Progenitor cell of endocrine pancreas (in vitro differentiated cells): Measurements from ENCODE around the gene POLR2A. TPM values are rescaled to one million over a fixed set of nuclear protein-coding genes. Genes with fewer than 3 reads are reported as not detected.

Experiments used
- DNase-seq: peaks from one replicate; pipeline ENCODE4 v3.0.0; 2021; ENCODE audit warnings: low spot score; ENCODE audit not compliant: unreplicated experiment
- H3K27ac Mint-ChIP-seq: 2 replicates; pipeline ENCODE4 v1.8.0; 2021; ENCODE audit warnings: mild to moderate bottlenecking, moderate library complexity, mixed read lengths
- H3K27me3 Mint-ChIP-seq: 2 replicates; pipeline ENCODE4 v1.8.0; 2021; ENCODE audit warnings: mixed read lengths
- H3K36me3 Mint-ChIP-seq: 2 replicates; pipeline ENCODE4 v1.8.0; 2022; ENCODE audit warnings: mixed read lengths; ENCODE audit not compliant: insufficient read depth
- H3K4me1 Mint-ChIP-seq: 2 replicates; pipeline ENCODE4 v1.8.0; 2021; ENCODE audit warnings: low read depth, mixed read lengths
- H3K4me3 Mint-ChIP-seq: 2 replicates; pipeline ENCODE4 v1.8.0; 2021; ENCODE audit warnings: low read depth, mild to moderate bottlenecking, moderate library complexity, mixed read lengths
- H3K9me3 Mint-ChIP-seq: 2 replicates; pipeline ENCODE4 v1.8.0; 2021; ENCODE audit warnings: low read depth, mixed read lengths
- CTCF ChIP-seq: fragments of 200-600 bp; sonication (generic); IDR thresholded peaks from one replicate; pipeline ENCODE4 v1.5.0; 2021; ENCODE audit warnings: antibody characterized with exemption, mild to moderate bottlenecking; ENCODE audit not compliant: unreplicated experiment
- total RNA-seq: library from RNA; stranded (reverse); gene quantifications from 2 replicates; pipeline ENCODE4 v1.2.1, GENCODE V29; 2021

POLR2A gene
- total RNA-seq, 1 donor from 2014 or later = 195 TPM

- no peak for TF ChIP-seq CTCF
- DNase-seq = no peak
- Mint-ChIP-seq H3K4me3 (no peak overlapping the region), H3K27me3 (no peaks in the 10 kb centered on the region), H3K9me3 (peaks cover 16% of the 10 kb centered on the region), H3K27ac (no peak overlapping the region), H3K36me3 (peaks cover 4% of the 10 kb centered on the region), H3K4me1 (peaks cover 5% of the 10 kb centered on the region)
Measured at GRCh38 chr17:7538050-7538449, 53.9 kb downstream of the POLR2A start.

GRCh38 chr17:7538891-7539545, 54.9 kb downstream of the POLR2A start:
- Mint-ChIP-seq H3K27ac (no peak overlapping the region), H3K4me1 (peaks cover 4% of the 10 kb centered on the region), H3K27me3 (peaks cover 3% of the 10 kb centered on the region), H3K4me3 (no peak overlapping the region), H3K36me3 (peaks cover 4% of the 10 kb centered on the region), H3K9me3 (peaks cover 15% of the 10 kb centered on the region)
- DNase-seq = no peak
- TF ChIP-seq CTCF = no peak

- no peak for TF ChIP-seq CTCF
- peaks cover 4% of the 10 kb centered on the region for H3K36me3 Mint-ChIP-seq
- peaks cover 4% of the 10 kb centered on the region for H3K4me1 Mint-ChIP-seq
- no peak for DNase-seq
- no peak overlapping the region for H3K27ac Mint-ChIP-seq
- peaks cover 10% of the 10 kb centered on the region for H3K9me3 Mint-ChIP-seq
- peaks cover 3% of the 10 kb centered on the region for H3K27me3 Mint-ChIP-seq
- H3K4me3 Mint-ChIP-seq = no peak overlapping the region
Measured at GRCh38 chr17:7541074-7541621, 57.0 kb downstream of the POLR2A start.

- Mint-ChIP-seq H3K27me3 (peaks cover 3% of the 10 kb centered on the region), H3K9me3 (no peaks in the 10 kb centered on the region), H3K27ac (no peak overlapping the region), H3K4me1 (peaks cover 15% of the 10 kb centered on the region), H3K36me3 (no peaks in the 10 kb centered on the region), H3K4me3 (no peak overlapping the region)
- no peak for TF ChIP-seq CTCF
- DNase-seq = no peak
Measured at GRCh38 chr17:7544911-7545310, 60.7 kb downstream of the POLR2A start.

GRCh38 chr17:7548585-7549400, 64.6 kb downstream of the POLR2A start, which contains the start of gene TNFSF12:
TSS of gene TNFSF12 (plus strand) at chr17:7549058. CDS start at chr17:7549154, 96 bp downstream.
- H3K4me1 Mint-ChIP-seq = peaks cover 22% of the 10 kb centered on the region
- TF ChIP-seq CTCF = peak; percentile 31
- no peaks in the 10 kb centered on the region for H3K9me3 Mint-ChIP-seq
- no peak for DNase-seq
- H3K4me3 Mint-ChIP-seq = peak within 1 kb of the TSS; percentile 71
- H3K27me3 Mint-ChIP-seq = no peaks in the 10 kb centered on the region
- peaks cover 1% of the 10 kb centered on the region for H3K36me3 Mint-ChIP-seq
- peak within 1 kb of the TSS; percentile 86 for H3K27ac Mint-ChIP-seq

Other genes starting within 250 kb of the POLR2A start
- 104 TPM in 2 replicates for gene DVL2, start 249.8 kb upstream of the POLR2A start, total RNA-seq
- 66.9 and 73.7 TPM in 2 replicates for gene PHF23, start 244.9 kb upstream of the POLR2A start, total RNA-seq
- gene GABARAP, start 241.9 kb upstream of the POLR2A start, total RNA-seq = 447 and 466 TPM in 2 replicates
- gene CTDNEP1, start 232.6 kb upstream of the POLR2A start, total RNA-seq = 134 and 137 TPM in 2 replicates
- gene ELP5, start 232.2 kb upstream of the POLR2A start, total RNA-seq = 42.3 and 45.0 TPM in 2 replicates
- 137 and 147 TPM in 2 replicates for gene CLDN7, start 221.9 kb upstream of the POLR2A start, total RNA-seq
- 1.5 and 2.0 TPM in 2 replicates for gene SLC2A4, start 202.6 kb upstream of the POLR2A start, total RNA-seq
- gene YBX2, start 189.7 kb upstream of the POLR2A start, total RNA-seq = 2.7 and 4.3 TPM in 2 replicates
- 323 and 338 TPM in 2 replicates for gene EIF5A, start 176.7 kb upstream of the POLR2A start, total RNA-seq
- gene GPS2, start 169.0 kb upstream of the POLR2A start, total RNA-seq = 77.1 and 81.1 TPM in 2 replicates
- gene NEURL4, start 155.0 kb upstream of the POLR2A start, total RNA-seq = 75.2 TPM in 2 replicates
- gene ACAP1, start 147.8 kb upstream of the POLR2A start, total RNA-seq = 1.0 TPM in 1 of 2 replicates, not detected in the other
- 11.3 and 12.4 TPM in 2 replicates for gene KCTD11, start 132.2 kb upstream of the POLR2A start, total RNA-seq
- gene TMEM95, start 129.2 kb upstream of the POLR2A start, total RNA-seq = not detected in 2 replicates
- 9.1 and 13.4 TPM in 2 replicates for gene TNK1, start 103.3 kb upstream of the POLR2A start, total RNA-seq
- 35.5 and 37.9 TPM in 2 replicates for gene PLSCR3, start 89.8 kb upstream of the POLR2A start, total RNA-seq
- gene TMEM256, start 80.3 kb upstream of the POLR2A start, total RNA-seq = 89.2 and 102 TPM in 2 replicates
- gene NLGN2, start 76.5 kb upstream of the POLR2A start, total RNA-seq = 30.3 and 34.4 TPM in 2 replicates
- gene SPEM1, start 64.0 kb upstream of the POLR2A start, total RNA-seq = not detected in 2 replicates
- not detected in 2 replicates for gene SPEM2, start 58.8 kb upstream of the POLR2A start, total RNA-seq
- gene SPEM3, start 55.5 kb upstream of the POLR2A start, total RNA-seq = not detected in 2 replicates
- gene TMEM102, start 48.9 kb upstream of the POLR2A start, total RNA-seq = 8.1 and 10.0 TPM in 2 replicates
- gene FGF11, start 44.9 kb upstream of the POLR2A start, total RNA-seq = 4.5 and 5.1 TPM in 2 replicates
- 17.2 and 19.1 TPM in 2 replicates for gene CHRNB1, start 39.3 kb upstream of the POLR2A start, total RNA-seq
- 26.8 and 28.4 TPM in 2 replicates for gene ZBTB4, start 4.7 kb upstream of the POLR2A start, total RNA-seq
- not detected in 2 replicates for gene SLC35G6, start 2.9 kb upstream of the POLR2A start, total RNA-seq
- gene TNFSF12, start 64.7 kb downstream of the POLR2A start, total RNA-seq = 9.4 and 10.7 TPM in 2 replicates
- gene TNFSF13, start 74.4 kb downstream of the POLR2A start, total RNA-seq = 4.1 and 4.7 TPM in 2 replicates
- 58.2 and 62.5 TPM in 2 replicates for gene SENP3, start 77.6 kb downstream of the POLR2A start, total RNA-seq
- gene CD68, start 95.3 kb downstream of the POLR2A start, total RNA-seq = not detected in 2 replicates
- gene MPDU1, start 99.5 kb downstream of the POLR2A start, total RNA-seq = 71.4 and 71.9 TPM in 2 replicates
- 0.93 and 1.0 TPM in 2 replicates for gene SOX15, start 105.7 kb downstream of the POLR2A start, total RNA-seq
- gene FXR2, start 130.5 kb downstream of the POLR2A start, total RNA-seq = 53.6 and 61.4 TPM in 2 replicates
- gene SAT2, start 143.5 kb downstream of the POLR2A start, total RNA-seq = 108 and 120 TPM in 2 replicates
- 5.1 and 5.9 TPM in 2 replicates for gene SHBG, start 145.8 kb downstream of the POLR2A start, total RNA-seq
- gene ATP1B2, start 166.6 kb downstream of the POLR2A start, total RNA-seq = 1.5 and 2.1 TPM in 2 replicates
- 106 and 121 TPM in 2 replicates for gene TP53, start 203.1 kb downstream of the POLR2A start, total RNA-seq
- 26.4 and 28.0 TPM in 2 replicates for gene WRAP53, start 204.1 kb downstream of the POLR2A start, total RNA-seq
- 32.3 and 34.5 TPM in 2 replicates for gene EFNB3, start 220.8 kb downstream of the POLR2A start, total RNA-seq
- gene DNAH2, start 233.4 kb downstream of the POLR2A start, total RNA-seq = 0.22 and 0.29 TPM in 2 replicates